Right lobe of liver (tissue), 4 donors: Measurements from ENCODE around the gene KCNB1.

Experiments used
- CTCF ChIP-seq, 4 donors: fragments of 200-600 bp in 3 of 4; fragments of 450-650 bp in 1 of 4; IDR thresholded peaks; one replicate each; pipeline versions ENCODE4 v1.5.1 to v1.8.0; 2016 to 2022; ENCODE audit warnings: antibody characterized with exemption in 4 of 4, mild to moderate bottlenecking in 2 of 4
- POLR2A ChIP-seq: fragments of 450-650 bp; IDR thresholded peaks from one replicate; pipeline ENCODE4 v1.6.1; 2017; ENCODE audit warnings: antibody characterized with exemption, mild to moderate bottlenecking
- donor health status: DM: no; HTN: no; CAD: no.
- donor health status: DM: no; HTN: no; CAD: no.
- donor health status: DM: no; HTN: yes; CAD: no.

GRCh38 chr20:49496553-49497397 lies 14.3 kb upstream of the KCNB1 start:
- TF ChIP-seq CTCF (IDR thresholded peaks at IDR 0.05) (no peak), POLR2A (no peak)
